Activated T-cell treated with anti-CD3 and anti-CD28 coated beads for 1 hour (primary cell): ENCODE results near the gene TEKT3.

Experiments used
- DNase-seq: peaks from one replicate; pipeline ENCODE4 v3.0.0-alpha.2; 2020; ENCODE audit warnings: low read depth

Gene TEKT3

GRCh38 chr17:15293558-15293957 is 47.8 kb downstream of the TEKT3 start:
- no peak for DNase-seq

DNA sequence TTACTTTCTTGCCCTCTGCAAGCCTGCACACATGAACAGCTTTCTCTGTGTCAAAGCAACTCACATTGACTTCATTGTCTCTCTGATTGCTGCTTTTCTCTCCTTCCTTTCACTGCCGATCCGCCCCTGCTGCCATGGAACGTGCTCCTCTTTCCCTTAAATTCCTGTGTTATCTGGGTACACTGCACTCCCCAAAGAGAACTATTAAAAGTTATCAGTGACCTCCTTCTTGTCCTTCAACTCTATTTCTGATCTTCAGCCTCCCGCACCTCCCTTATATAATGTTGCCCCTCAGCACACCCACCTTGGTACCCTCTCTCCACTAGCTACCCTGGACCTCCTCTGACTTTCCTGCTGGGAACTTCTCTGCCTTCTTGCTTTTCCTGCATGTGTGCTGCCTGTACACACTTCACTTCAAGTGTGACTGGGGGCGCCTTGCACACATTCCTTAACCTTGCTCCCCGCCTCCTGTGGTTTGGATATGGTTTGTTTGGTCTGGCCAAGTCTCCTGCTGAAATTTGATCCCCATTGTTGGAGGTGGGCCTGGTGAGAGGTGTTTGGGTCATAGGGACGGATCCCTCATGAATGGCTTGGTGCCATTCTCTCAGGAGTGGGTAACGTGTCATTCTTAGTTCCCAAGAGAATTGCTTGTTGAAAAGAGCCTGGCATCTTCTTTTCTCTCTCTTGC is 49.6 kb downstream of the TEKT3 start:
- no peak for DNase-seq

- no peak for DNase-seq
Measured at GRCh38 chr17:15290605-15291004, 50.8 kb downstream of the TEKT3 start.

DNA sequence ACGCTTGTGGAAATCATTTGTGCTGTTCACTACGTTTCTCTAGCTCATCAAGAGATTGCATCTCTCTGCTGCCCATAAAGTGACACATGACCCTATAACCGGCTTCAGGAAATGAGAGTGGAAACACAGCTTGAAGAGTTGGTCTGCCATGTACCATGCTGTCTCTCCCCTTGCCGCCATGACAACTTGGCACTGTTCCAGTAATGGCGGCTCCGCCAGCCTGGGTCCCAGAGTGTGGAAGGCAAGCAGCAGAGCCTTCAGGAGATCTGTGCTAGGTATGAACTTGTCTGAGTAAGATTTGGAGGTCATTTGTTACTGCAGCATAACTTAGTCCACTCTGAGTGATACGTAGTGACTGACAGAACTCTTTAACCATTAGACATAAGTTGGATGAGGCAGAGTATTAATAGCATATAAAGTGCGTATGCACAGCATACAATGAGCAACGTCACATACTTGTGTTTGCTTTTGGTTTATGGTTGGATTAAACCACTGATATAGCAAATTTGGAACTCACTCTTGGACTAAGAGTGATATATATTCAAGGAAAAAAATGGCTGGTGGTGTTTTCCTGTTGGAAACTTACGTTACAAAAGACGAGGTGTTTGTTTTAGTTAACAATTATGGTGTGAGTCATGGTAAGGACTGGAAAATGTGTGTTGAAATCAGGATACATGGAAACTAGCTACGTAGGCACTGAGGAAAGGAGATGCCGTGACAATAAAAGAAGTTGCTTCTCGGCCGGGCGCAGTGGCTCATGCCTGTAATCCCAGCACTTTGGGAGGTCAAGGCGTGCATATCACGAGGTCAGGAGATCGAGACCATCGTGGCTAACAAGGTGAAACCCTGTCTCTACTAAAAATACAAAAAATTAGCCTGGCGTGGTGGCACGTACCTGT is 51.9 kb downstream of the TEKT3 start:
- DNase-seq = no peak

DNA sequence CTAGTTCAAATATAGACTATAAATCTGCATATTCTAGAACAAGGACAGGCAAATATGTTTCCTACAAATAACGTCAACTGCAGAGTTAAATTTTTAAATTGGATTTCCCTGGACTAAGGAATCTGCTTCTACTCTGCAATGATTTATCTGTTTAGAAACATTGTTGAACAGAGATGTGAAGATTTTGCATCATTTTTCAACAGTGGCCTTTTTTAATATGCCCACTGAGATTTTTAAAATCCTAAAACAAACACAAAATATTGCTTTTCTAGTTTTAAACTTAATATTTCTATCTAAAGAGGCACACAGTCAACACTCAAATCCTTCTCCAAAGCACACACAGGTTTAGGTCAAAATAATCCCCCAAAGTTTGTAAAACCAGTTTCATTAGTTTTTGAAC is 52.5 kb downstream of the TEKT3 start:
- no peak for DNase-seq

GRCh38 chr17:15287538-15288267 is 53.7 kb downstream of the TEKT3 start:
- DNase-seq = no peak

GRCh38 chr17:15285466-15285865 is 55.9 kb downstream of the TEKT3 start:
- no peak for DNase-seq

GRCh38 chr17:15284537-15284936 is 56.9 kb downstream of the TEKT3 start:
- no peak for DNase-seq

DNA sequence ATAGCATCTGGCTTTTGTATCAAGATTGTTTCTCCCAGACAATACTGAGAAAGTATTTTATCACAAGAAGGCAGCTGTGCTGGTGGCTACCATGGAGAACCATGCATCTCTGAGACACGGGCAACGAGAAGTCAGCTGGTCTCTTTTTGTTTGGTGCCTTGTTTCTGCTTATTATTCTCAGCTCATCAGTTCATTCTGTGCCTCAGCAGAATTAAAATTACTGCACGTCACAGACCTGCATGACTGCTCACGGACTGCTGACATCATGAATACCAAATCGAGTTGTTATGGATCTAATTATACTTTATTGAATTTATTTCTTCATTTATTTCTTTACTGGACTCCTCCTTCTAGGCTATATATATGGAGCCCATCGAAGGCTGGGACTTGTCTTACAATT is 57.3 kb downstream of the TEKT3 start:
- no peak for DNase-seq

DNA sequence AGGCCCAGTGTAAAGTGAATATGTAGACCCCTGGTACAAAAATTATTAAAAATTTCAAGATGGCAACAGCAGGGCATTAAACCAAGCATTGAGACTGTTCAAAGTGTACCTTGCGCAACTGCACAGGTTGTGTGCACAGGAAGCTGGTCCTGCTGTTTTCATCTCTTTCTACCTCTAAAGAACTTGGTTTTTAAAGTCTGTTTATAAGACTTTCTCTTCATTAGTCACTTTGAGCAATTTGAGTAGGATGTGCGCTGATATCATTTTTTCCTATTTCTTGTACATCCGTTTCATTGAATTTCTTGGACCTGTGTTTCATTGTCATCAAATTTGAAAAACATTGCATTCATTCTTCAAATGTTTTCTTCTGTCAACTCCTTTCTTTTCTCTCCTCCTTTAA is 59.5 kb downstream of the TEKT3 start:
- no peak for DNase-seq

DNA sequence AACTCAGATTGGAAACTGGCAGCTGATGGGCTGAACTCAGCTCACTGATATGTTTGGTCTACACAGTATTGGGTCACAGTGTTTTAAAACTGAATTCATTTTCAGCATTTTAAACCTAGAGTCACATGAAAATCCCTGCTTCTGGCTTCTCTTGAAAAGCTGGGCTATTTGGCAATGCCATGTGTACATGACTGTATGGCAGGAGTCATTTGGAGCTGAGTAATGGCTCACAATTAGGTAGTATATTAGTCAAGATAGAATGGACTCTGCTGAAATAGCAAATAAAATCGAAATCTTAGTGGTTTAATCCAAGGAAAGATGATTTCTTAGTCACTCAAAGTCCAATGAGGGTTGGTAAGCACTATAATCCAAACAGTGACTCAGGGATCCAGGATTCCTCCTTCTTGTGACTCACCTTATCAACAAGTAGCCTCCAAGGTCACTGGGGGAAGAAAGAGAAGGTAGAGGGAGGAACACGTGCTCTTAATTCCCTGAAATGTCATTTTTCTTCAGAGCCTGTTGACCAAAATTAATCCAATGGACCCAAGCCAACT is 62.4 kb downstream of the TEKT3 start:
- no peak for DNase-seq

GRCh38 chr17:15278380-15278779 is 63.0 kb downstream of the TEKT3 start:
- DNase-seq = no peak

DNA sequence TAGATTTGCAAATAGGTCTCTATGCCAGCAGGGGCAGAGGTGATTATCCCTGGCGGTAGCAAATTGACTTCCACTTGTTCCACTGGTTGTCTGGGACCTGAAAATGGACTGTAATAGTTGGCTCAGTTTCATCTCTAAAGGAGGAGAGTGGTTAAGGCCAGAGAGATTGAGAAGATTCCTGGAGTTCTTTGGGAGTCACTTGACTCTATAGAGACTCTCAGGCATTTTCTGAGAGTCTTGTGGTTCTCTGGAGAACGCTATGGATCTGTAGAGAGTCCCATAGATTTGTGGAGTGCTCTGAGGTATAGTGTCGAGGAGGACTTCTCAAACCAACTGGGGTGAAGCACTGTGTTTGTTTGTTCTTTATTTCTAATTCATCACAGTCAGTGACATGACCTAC is 67.4 kb downstream of the TEKT3 start:
- no peak for DNase-seq

DNA sequence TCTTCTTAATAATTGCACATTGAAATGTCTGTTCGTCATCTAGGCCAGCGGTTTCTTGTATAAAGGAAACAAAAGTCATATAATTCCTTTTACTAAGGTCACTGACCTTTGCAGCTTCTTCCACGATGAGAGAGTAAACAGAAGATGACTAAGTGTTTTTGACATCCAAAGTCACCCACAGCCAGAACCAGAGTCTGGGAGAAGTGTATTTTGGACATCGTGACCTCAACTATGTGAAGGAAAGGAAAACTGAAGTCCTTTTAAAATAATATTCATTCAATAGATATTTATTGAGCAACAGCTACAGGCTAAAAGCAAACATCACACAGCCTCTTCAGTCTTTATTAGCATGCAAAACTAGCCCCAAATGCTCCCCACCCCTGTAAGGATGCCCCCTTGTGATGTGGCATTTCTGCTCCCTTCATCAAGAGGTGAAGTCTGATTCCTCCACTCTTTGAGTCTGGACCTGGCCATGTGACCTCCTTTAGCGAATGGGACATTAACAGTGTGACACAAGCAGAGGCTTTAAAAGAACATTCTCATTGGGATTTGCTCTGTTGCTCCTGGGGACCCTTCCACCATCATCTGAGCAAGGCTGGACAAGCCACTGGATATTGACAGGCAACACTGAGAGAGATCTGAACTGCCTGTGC is 68.1 kb downstream of the TEKT3 start:
- no peak for DNase-seq

DNA sequence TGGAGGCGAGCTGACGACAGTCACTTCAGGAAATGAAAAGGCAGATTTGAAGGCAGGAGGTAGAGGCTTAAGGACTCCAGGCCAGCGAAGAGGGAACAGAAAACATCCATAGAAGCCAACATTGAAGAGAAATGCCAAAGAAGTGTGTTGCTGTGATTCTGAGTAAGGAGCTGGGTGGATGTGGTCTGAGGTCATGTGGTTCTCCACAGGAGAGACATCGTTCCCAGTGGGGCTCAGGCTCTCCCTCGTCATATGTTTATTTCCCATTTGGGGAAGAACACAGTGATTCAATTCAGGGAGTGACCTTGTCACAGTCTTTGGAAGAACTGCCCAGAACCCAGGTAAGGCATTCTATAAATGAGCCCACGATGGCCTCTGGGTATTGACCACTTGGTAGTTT is 69.7 kb downstream of the TEKT3 start:
- no peak for DNase-seq

- no peak for DNase-seq
Measured at GRCh38 chr17:15270628-15271381, 70.6 kb downstream of the TEKT3 start.

GRCh38 chr17:15269780-15270089 is 71.7 kb downstream of the TEKT3 start:
- no peak for DNase-seq

- no peak for DNase-seq
Measured at GRCh38 chr17:15269087-15269779, 72.2 kb downstream of the TEKT3 start.

DNA sequence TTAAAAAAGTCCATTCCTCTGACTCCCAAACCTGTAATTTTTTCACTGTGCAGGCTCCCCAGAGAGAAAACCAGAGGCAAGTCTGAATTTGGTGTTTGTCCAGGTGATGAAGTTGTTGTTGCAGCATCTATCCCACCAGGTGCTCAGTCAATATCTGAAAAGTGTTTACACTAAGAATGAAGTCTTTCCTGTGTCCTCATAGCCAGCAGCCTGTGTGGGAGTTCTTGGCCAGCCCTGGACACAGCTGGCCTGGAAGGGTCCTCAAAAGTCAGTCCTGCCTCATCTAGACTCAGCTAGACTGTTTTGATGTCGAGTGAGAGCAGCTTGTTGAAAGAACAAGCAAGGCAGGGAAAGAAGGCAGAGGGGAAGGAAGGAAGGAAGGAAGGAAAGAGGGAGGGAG is 72.9 kb downstream of the TEKT3 start:
- DNase-seq = no peak

GRCh38 chr17:15267996-15268395 is 73.4 kb downstream of the TEKT3 start:
- no peak for DNase-seq
